Suprapubic skin (tissue), 3 donors: ENCODE data around the gene TRMU.

ENCODE experiments used
- CTCF ChIP-seq, 2 donors: fragments of 200-600 bp in 1 of 2; fragments of 450-650 bp in 1 of 2; sonication (generic) in 1 of 2; IDR thresholded peaks; one replicate each; pipeline ENCODE4 v1.5.1; 2016 to 2019; ENCODE audit warnings: antibody characterized with exemption in 2 of 2, mild to moderate bottlenecking in 1 of 2, moderate library complexity in 1 of 2
- POLR2AphosphoS5 ChIP-seq, 3 donors: sonication (generic); formaldehyde crosslinking; IDR thresholded peaks; one replicate each; pipeline ENCODE4 v1.6.1; 2017; ENCODE audit warnings: antibody characterized with exemption in 3 of 3

- TF ChIP-seq POLR2AphosphoS5 (IDR thresholded peaks at IDR 0.05) (no peak), CTCF (IDR thresholded peaks at IDR 0.05) (no peak)
These were observed 15.3 kb upstream of the TRMU start for GRCh38 chr22:46320166-46320710.
